HCT116 (cell line): ENCODE measurements around the gene PLCB2. TPM values are rescaled to one million over a fixed set of nuclear protein-coding genes. Genes with fewer than 3 reads are reported as not detected.

Experiments
- ATAC-seq: fragments of 200-7000 bp; cut with Tn5 transposase; 2 replicates; pipeline ENCODE4 v1.9.1; 2020; ENCODE audit warnings: mild to moderate bottlenecking, moderate library complexity
- BruUV-seq: library from RNA; stranded (reverse); fragments of 400-500 nt; replicated peaks from 2 replicates; lab custom pipeline; 2021; lab: Mats Ljungman, UMichigan
- CTCF ChIA-PET: fragments of 300-600 bp; sonication (Branson Sonifier 250); formaldehyde crosslinking; loops from one replicate; lab custom pipeline; 2021; ENCODE audit warnings: antibody characterized with exemption; lab: Charles Lee
- POLR2A ChIA-PET: fragments of 300-600, 350-600 bp; sonication (Branson Sonifier 250); formaldehyde crosslinking; loops from one replicate; lab custom pipeline; 2021; ENCODE audit warnings: antibody characterized with exemption; lab: Charles Lee
- RAD21 ChIA-PET, 2 experiments: fragments of 300-600 bp; sonication (Branson Sonifier 250); formaldehyde crosslinking; loops; one replicate each; lab custom pipeline; 2023; ENCODE audit warnings: low total read pairs in 2 of 2; ENCODE audit not compliant: uncharacterized antibody in 2 of 2, unreplicated experiment in 2 of 2, low non-redundant PET in 1 of 2; lab: Charles Lee
- DNase-seq: peaks from one replicate; pipeline ENCODE4 v3.0.0-alpha.2; 2010; ENCODE audit warnings: low read depth, low spot score
- H2AFZ ChIP-seq: fragments of 200-600 bp; shearing (Covaris generic), sonication (generic); 2 replicates; pipeline ENCODE4 v1.6.1; 2017; ENCODE audit warnings: low read depth, mixed run types, mixed read lengths, antibody characterized with exemption, low read length; ENCODE audit not compliant: poor library complexity, severe bottlenecking
- H3K27ac ChIP-seq: 2 replicates; pipeline ENCODE4 v1.5.1; 2012; ENCODE audit warnings: low read depth, low read length
- H3K27me3 ChIP-seq: fragments of 200-600 bp; sonication (generic); 2 replicates; pipeline ENCODE4 v1.6.1; 2016; ENCODE audit warnings: mixed run types, low read length, mixed read lengths; ENCODE audit not compliant: insufficient read depth
- H3K36me3 ChIP-seq, 2 experiments: fragments of 200-500 bp in 1 of 2; fragments of 200-600 bp in 1 of 2; sonication (Bioruptor generic) in 1 of 2; sonication (generic) in 1 of 2; 2 replicates each; pipeline versions ENCODE4 v1.5.1 to v1.6.1; 2014 to 2016; ENCODE audit warnings: low read length in 2 of 2, inconsistent platforms in 1 of 2, mixed read lengths in 1 of 2, mixed run types in 1 of 2; ENCODE audit not compliant: insufficient read depth in 2 of 2, control insufficient read depth in 1 of 2
- H3K4me1 ChIP-seq, 2 experiments: fragments of 200-600 bp in 1 of 2; sonication (generic) in 1 of 2; 2 replicates each; pipeline versions ENCODE4 v1.5.1 to v1.6.1; 2012 to 2017; ENCODE audit warnings: low read length in 2 of 2, inconsistent platforms in 1 of 2, mild to moderate bottlenecking in 1 of 2, mixed read lengths in 1 of 2, mixed run types in 1 of 2, moderate library complexity in 1 of 2; ENCODE audit not compliant: insufficient read depth in 2 of 2, control insufficient read depth in 1 of 2
- H3K4me2 ChIP-seq: fragments of 200-600 bp; sonication (generic); 2 replicates; pipeline ENCODE4 v1.6.1; 2017; ENCODE audit warnings: mixed run types, low read length, mixed read lengths
- H3K4me3 ChIP-seq, 2 experiments: fragments of 200-600 bp in 1 of 2; sonication (generic) in 1 of 2; replicated peaks in 1 of 2; 2 replicates each; pipeline ENCODE4 v1.5.1; 2011 to 2016; ENCODE audit warnings: low read length in 2 of 2, control low read depth in 1 of 2, low read depth in 1 of 2, mild to moderate bottlenecking in 1 of 2, mixed read lengths in 1 of 2, mixed run types in 1 of 2
- H3K79me2 ChIP-seq: fragments of 200-600 bp; sonication (generic); 2 replicates; pipeline ENCODE4 v1.6.1; 2017; ENCODE audit warnings: mild to moderate bottlenecking, mixed run types, low read length, moderate library complexity, mixed read lengths; ENCODE audit not compliant: insufficient read depth
- H3K9ac ChIP-seq: fragments of 200-600 bp; sonication (generic); 2 replicates; pipeline ENCODE4 v1.6.1; 2016; ENCODE audit warnings: low read length, mixed read lengths
- H3K9me2 ChIP-seq: fragments of 200-600 bp; sonication (generic), shearing (Covaris generic); 2 replicates; pipeline ENCODE4 v1.6.1; 2017; ENCODE audit warnings: mixed run types, mild to moderate bottlenecking, moderate library complexity; ENCODE audit not compliant: insufficient read depth
- H3K9me3 ChIP-seq, 2 experiments: fragments of 200-500 bp in 1 of 2; fragments of 200-600 bp in 1 of 2; sonication (Bioruptor generic) in 1 of 2; sonication (generic) in 1 of 2; 2 replicates each; pipeline ENCODE4 v1.6.1; 2014 to 2017; ENCODE audit warnings: low read length in 2 of 2, mixed read lengths in 2 of 2, inconsistent platforms in 1 of 2, low read depth in 1 of 2, mild to moderate bottlenecking in 1 of 2, mixed run types in 1 of 2, moderate library complexity in 1 of 2; ENCODE audit not compliant: control insufficient read depth in 1 of 2, insufficient read depth in 1 of 2
- H4K20me1 ChIP-seq: fragments of 200-600 bp; sonication (generic), shearing (Covaris generic); 2 replicates; pipeline ENCODE4 v1.6.1; 2017; ENCODE audit warnings: mixed run types, mild to moderate bottlenecking, moderate library complexity; ENCODE audit not compliant: insufficient read depth
- CTCF ChIP-seq, 3 experiments: fragments of 200-600 bp in 1 of 3; sonication (generic) in 1 of 3; IDR thresholded peaks in 2 of 3; conservative IDR thresholded peaks in 1 of 3; 2 replicates each; pipeline ENCODE4 v1.5.1; 2012 to 2017; ENCODE audit warnings: low read depth in 2 of 3, low read length in 2 of 3, antibody characterized with exemption in 1 of 3, borderline replicate concordance in 1 of 3, control low read depth in 1 of 3, mild to moderate bottlenecking in 1 of 3, mixed read lengths in 1 of 3, mixed run types in 1 of 3, moderate library complexity in 1 of 3; ENCODE audit not compliant: insufficient read depth in 1 of 3
- EGR1 ChIP-seq: IDR thresholded peaks from 2 replicates; pipeline ENCODE4 v1.6.1; 2012; ENCODE audit warnings: low read depth
- EZH2 ChIP-seq: fragments of 200-600 bp; sonication (generic); IDR thresholded peaks from 2 replicates; pipeline ENCODE4 v1.6.1; 2017; ENCODE audit warnings: antibody characterized with exemption, mixed run types
- FOSL1 ChIP-seq: IDR thresholded peaks from 2 replicates; pipeline ENCODE4 v1.6.1; 2012; ENCODE audit warnings: low read depth
- MAX ChIP-seq: IDR thresholded peaks from 2 replicates; pipeline ENCODE4 v1.6.1; 2012
- POLR2A ChIP-seq: IDR thresholded peaks from 2 replicates; pipeline ENCODE4 v1.7.0; 2011; ENCODE audit warnings: borderline replicate concordance; ENCODE audit not compliant: insufficient read depth, insufficient read length; ENCODE audit errors: extremely low read depth
- RAD21 ChIP-seq: IDR thresholded peaks from 2 replicates; pipeline ENCODE4 v1.6.1; 2012; ENCODE audit warnings: low read depth, mild to moderate bottlenecking
- REST ChIP-seq: IDR thresholded peaks from 2 replicates; pipeline ENCODE4 v1.6.1; 2012; ENCODE audit warnings: low read depth
- SIN3A ChIP-seq: IDR thresholded peaks from 2 replicates; pipeline ENCODE4 v1.6.1; 2012; ENCODE audit warnings: low read depth
- SP1 ChIP-seq: IDR thresholded peaks from 2 replicates; pipeline ENCODE4 v1.6.1; 2012; ENCODE audit warnings: low read depth
- TCF7L2 ChIP-seq: IDR thresholded peaks from 2 replicates; pipeline ENCODE4 v1.7.0; 2011; ENCODE audit warnings: borderline replicate concordance, inconsistent platforms; ENCODE audit not compliant: insufficient read depth, insufficient read length; ENCODE audit errors: extremely low read depth
- YY1 ChIP-seq: IDR thresholded peaks from 2 replicates; pipeline ENCODE4 v1.6.1; 2011; ENCODE audit warnings: low read length, low read depth, moderate library complexity, mild to moderate bottlenecking; ENCODE audit not compliant: insufficient replicate concordance; ENCODE audit errors: extremely low read depth
- ZFX ChIP-seq: fragments of 450-650 bp; IDR thresholded peaks from 2 replicates; pipeline ENCODE4 v1.6.1; 2017
- ZNF274 ChIP-seq: fragments of 200-500 bp; sonication (Bioruptor generic); IDR thresholded peaks from 2 replicates; pipeline ENCODE4 v1.6.1; 2014; ENCODE audit warnings: mild to moderate bottlenecking, low read depth, low read length, inconsistent platforms
- intact Hi-C: fragments of 100-400 bp; cut with micrococcal nuclease; formaldehyde crosslinking; loops from 2 replicates; pipeline ENCODE4 v1.10.0; 2022
- total RNA-seq: library from RNA; stranded (reverse); gene quantifications from one replicate; pipeline ENCODE4 v1.2.1, GENCODE V29; 2021; ENCODE audit not compliant: unreplicated experiment

PLCB2 gene
- total RNA-seq, 1 experiment from 2014 or later = 2.8 TPM

GRCh38 chr15:40295877-40296560 lies 11.7 kb downstream of the PLCB2 start:
- Histone ChIP-seq H3K9me2 (no peaks in the 10 kb centered on the region), H3K9ac (no peak overlapping the region), H3K4me2 (no peak overlapping the region), H3K27me3 (no peaks in the 10 kb centered on the region), H3K4me3 (no peak overlapping the region), H3K79me2 (no peaks in the 10 kb centered on the region), H2AFZ (no peak overlapping the region)
- CTCF ChIA-PET = interaction anchor here (1.0 kb wide), 1 partner anchor 14 kb away, joined by 5 read pairs; no protein-coding TSS in a partner anchor
- no peak for TF ChIP-seq FOSL1
- TF ChIP-seq, all 23 proteins: peak for 0
- ChIA-PET RAD21 (no interaction called here), POLR2A (no interaction called here)
- DNase-seq (no peak), ATAC-seq (no peak)
- BruUV-seq = no TSS peak
- H4K20me1 ChIP-seq = no peaks in the 10 kb centered on the region
- intact Hi-C loops = no loop called here
- H3K4me1 ChIP-seq = peaks cover 9 to 14% of the 10 kb centered on the region in 2 experiments
- H3K27ac ChIP-seq = no peak overlapping the region
- H3K36me3 ChIP-seq = no peaks in the 10 kb centered on the region
- no peaks in the 10 kb centered on the region for H3K9me3 ChIP-seq

- H3K79me2 ChIP-seq = no peaks in the 10 kb centered on the region
- H3K4me2 ChIP-seq = no peak overlapping the region
- no peak overlapping the region for H2AFZ ChIP-seq
- H3K27me3 ChIP-seq = no peaks in the 10 kb centered on the region
- no peak overlapping the region for H3K4me3 ChIP-seq
- ATAC-seq (no peak), DNase-seq (no peak)
- no TSS peak for BruUV-seq
- no peaks in the 10 kb centered on the region for H3K36me3 ChIP-seq
- ChIA-PET CTCF (no interaction called here), POLR2A (no interaction called here), RAD21 (no interaction called here)
- H4K20me1 ChIP-seq = no peaks in the 10 kb centered on the region
- intact Hi-C loops = no loop called here
- H3K9me3 ChIP-seq = no peaks in the 10 kb centered on the region
- no peak overlapping the region for H3K27ac ChIP-seq
- no peaks in the 10 kb centered on the region for H3K9me2 ChIP-seq
- TF ChIP-seq EZH2 = no peak
- TF ChIP-seq EGR1 = no peak
- no peak for TF ChIP-seq TCF7L2
- no peak for TF ChIP-seq REST
- no peak for TF ChIP-seq SIN3A
- TF ChIP-seq SP1 = no peak
- no peak for TF ChIP-seq CTCF (IDR thresholded peaks at IDR 0.05 in 2 of 3, conservative IDR thresholded peaks at IDR 0.05 in 1 of 3; ENCODE audit: borderline replicate concordance in 1 of 3, insufficient read depth in 1 of 3, low read depth in 2 of 3, low read length in 2 of 3)
- no peak for TF ChIP-seq ZFX
- TF ChIP-seq RAD21 = no peak
- TF ChIP-seq POLR2A = no peak
- no peak for TF ChIP-seq FOSL1
- TF ChIP-seq YY1 = no peak
- no peak for TF ChIP-seq ZNF274
- no peak for TF ChIP-seq MAX
- TF ChIP-seq, all 23 proteins: peak for 0
- H3K9ac ChIP-seq = no peak overlapping the region
- peaks cover 14 to 22% of the 10 kb centered on the region in 2 experiments for H3K4me1 ChIP-seq
These were observed 12.4 kb downstream of the PLCB2 start for GRCh38 chr15:40295297-40295696.
